ENCODE data around the gene JUNB.

Gene JUNB

GRCh38 chr19:12838886-12839756 lies 47.8 kb downstream of the JUNB start:
- POLR2A ChIA-PET, result no interaction called here

GRCh38 chr19:12840091-12841079 lies 49.1 kb downstream of the JUNB start:
- H3K4me3 ChIP-seq (ENCODE audit: low read depth, low read length), result peak overlapping the region; percentile 42
- CTCF ChIA-PET, result interaction anchor here (1.7 kb wide), 1 partner anchor 80 kb away, joined by 4 read pairs; no protein-coding TSS in a partner anchor
- TF ChIP-seq CTCF (IDR thresholded peaks at IDR 0.05; ENCODE audit: insufficient read depth, low read length, missing control alignments), result no peak
- POLR2A ChIA-PET, result no interaction called here
- DNase-seq (ENCODE audit: low read depth, low spot score), result no peak

More at GRCh38 chr19:12838886-12839756, 47.8 kb downstream of the JUNB start:
- H3K4me3 ChIP-seq (ENCODE audit: low read depth, low read length), result no peak overlapping the region
- TF ChIP-seq CTCF (IDR thresholded peaks at IDR 0.05; ENCODE audit: insufficient read depth, low read length, missing control alignments), result no peak
- CTCF ChIA-PET, result no interaction called here
- DNase-seq (ENCODE audit: low read depth, low spot score), result no peak

- TF ChIP-seq CTCF (IDR thresholded peaks at IDR 0.05; ENCODE audit: insufficient read depth, low read length, missing control alignments), result no peak
- no peak for DNase-seq (ENCODE audit: low read depth, low spot score)
- ChIA-PET CTCF (interaction anchor here (1.0 to 1.7 kb wide), 2 partner anchors 75 to 81 kb away, joined by 3 to 4 read pairs; no protein-coding TSS in a partner anchor), POLR2A (no interaction called here)
- peak overlapping the region; percentile 42 for H3K4me3 ChIP-seq (ENCODE audit: low read depth, low read length)
Observed at GRCh38 chr19:12841094-12841493, 49.8 kb downstream of the JUNB start.

- POLR2A ChIA-PET, result no interaction called here
- DNase-seq (ENCODE audit: low read depth, low spot score), result no peak
- CTCF ChIA-PET, result interaction anchor here (1.0 to 1.7 kb wide), 2 partner anchors 77 to 82 kb away, joined by 4 read pairs; no protein-coding TSS in a partner anchor
- TF ChIP-seq CTCF (IDR thresholded peaks at IDR 0.05; ENCODE audit: insufficient read depth, low read length, missing control alignments), result no peak
- H3K4me3 ChIP-seq (ENCODE audit: low read depth, low read length), result no peak overlapping the region
Observed at GRCh38 chr19:12842511-12842910, 51.2 kb downstream of the JUNB start.

Data from AG04449 (cell line).